Activated CD4-positive, CD25-positive, alpha-beta regulatory T cell treated with anti-CD3 and anti-CD28 coated beads, Interleukin-2, amount 50 U/mL, for 16 hours (primary cell): Measurements from ENCODE around the gene TMC5.

Experiments used
- DNase-seq: peaks from one replicate; pipeline ENCODE4 v3.0.0-alpha.2; 2020; ENCODE audit warnings: low read depth, low spot score

Gene TMC5

DNA sequence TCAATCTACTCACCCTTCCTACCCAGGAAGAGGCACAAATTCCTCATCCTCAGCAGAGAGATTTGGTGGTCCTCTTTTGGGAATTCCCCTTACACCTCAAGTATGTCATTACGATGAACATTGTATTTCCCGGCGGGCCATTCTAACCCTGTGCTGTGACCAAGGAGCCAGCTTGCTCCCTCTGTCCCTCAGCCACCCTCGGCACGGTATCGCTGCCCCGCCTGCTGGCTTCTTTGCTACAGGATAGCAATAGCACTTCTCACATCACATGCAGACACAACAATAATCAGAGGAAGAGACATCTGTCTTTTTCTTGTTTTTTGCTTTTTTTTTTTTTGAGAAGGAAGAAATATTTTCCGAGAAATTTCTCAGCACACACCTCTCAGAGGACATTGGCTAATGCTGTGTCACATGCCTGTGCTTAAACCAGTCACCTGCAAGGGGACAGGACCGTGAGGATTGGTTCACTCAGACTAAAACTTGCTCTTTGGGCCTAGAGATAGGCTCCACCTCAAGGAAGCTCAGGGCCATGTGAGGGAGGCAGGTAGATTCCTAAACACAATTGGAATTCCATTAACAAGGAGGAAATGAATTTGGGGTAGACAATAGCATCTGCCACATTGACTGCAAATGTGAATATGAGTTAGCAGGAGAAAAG is 41.2 kb downstream of the TMC5 start:
- DNase-seq, result no peak

DNA sequence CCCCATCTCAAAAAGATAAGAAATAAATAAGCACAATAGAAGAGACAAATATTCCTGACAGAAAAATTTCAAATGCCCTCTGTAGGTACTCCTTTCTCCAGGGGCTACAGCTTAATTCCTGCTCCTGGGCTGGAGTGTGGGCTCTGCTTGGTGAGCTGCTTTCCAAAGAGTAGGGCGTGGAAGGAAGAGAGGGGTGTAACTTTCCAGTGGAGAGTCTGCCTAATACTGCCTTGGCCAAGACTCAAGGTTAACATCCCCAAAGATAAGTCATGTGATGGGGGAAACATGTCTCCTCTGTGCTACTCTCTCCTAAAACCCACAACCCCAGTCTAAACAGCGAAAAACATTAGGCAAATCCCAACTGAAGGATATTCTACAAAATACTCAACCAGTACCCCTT is 42.7 kb downstream of the TMC5 start:
- DNase-seq, result no peak

DNA sequence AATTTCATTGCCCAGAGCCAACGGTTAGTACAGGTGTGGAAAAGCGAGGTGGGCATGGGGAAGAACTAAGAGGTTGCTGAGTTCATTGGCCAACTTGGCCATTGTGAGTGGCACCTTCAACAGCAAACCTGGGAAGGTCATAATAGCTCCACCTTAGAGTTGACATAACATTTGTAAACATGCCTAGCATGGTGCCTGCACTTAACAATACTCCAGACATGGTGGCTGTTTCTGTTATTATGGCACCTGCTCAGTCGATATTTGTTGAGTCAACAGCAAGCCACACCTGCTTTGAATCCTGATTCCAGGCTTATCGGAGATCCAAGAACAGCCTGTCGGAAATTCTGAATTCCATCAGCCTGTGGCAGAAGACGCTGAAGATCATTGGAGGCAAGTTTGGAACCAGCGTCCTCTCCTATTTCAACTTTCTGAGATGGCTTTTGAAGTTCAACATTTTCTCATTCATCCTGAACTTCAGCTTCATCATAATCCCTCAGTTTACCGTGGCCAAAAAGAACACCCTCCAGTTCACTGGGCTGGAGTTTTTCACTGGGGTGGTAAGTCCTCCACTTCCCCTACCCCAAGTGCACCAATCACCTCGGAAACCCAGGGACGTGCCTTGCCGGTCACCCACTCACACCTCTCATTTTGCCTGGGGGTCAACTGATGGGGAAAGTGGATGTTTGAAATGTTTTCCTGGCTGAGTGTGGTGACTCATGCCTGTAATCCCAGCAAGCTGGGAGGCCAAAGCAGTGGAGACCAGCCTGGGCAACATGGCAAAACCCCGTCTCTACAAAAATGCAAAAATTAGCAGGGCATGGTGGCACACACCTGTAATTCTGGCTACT is 46.0 kb downstream of the TMC5 start:
- no peak for DNase-seq

DNA sequence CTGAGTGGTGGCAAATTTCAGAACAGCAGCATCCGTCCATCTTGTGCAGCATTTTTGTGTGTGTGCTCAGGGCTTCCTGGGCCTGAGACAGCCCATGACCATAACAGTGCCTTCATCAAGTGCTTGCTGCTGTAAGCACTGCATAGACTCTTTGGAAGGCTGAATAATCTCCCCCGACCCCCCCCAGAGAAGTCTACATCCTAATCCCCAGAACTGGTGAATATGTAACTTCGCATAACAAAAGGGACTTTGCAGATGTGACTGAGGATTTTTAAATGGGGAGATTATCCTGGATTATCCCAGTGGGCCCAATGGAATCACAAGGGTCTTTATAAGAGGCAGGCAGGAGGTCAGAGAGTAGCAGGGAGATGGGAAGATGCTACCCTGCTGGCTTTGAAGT is 50.6 kb downstream of the TMC5 start:
- DNase-seq, result no peak

DNA sequence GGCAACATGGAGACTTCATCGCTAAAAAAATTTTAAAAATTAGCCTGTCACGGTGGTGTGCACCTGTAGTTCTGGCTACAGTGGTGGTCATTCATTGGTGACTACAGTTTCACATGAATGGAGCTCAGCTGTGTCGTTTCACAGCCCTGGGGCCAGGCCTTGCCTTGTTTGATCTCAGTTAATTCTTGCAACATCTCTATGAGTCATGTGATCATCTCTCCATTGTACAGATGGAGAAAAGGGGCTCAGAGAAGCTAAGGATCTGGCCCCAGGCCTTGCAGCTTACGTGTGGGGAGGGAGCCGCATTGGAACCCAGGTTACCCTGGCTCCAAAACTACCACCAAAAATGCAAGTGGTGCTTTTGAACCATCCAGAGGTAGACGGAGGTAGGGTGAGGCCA is 54.8 kb downstream of the TMC5 start:
- no peak for DNase-seq

DNA sequence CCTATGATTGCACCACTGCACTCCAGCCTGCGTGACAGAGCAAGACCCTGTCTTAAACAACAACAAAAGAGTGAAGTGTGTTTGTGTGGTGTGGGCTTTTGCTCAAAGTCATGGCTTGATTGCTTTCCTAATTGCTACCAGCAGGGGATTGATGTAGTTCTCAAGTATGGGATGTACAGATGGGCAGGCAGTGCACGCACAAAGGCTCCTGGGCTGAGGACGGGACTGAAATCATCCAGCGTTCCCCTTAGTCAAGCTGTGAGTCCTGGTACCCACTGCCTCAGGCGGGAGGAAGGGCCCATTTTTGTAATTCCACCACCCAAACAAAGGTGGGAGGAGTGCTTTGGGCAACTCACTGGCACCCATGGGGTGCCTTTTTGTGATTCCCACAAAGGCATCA is 56.9 kb downstream of the TMC5 start:
- DNase-seq, result no peak

DNA sequence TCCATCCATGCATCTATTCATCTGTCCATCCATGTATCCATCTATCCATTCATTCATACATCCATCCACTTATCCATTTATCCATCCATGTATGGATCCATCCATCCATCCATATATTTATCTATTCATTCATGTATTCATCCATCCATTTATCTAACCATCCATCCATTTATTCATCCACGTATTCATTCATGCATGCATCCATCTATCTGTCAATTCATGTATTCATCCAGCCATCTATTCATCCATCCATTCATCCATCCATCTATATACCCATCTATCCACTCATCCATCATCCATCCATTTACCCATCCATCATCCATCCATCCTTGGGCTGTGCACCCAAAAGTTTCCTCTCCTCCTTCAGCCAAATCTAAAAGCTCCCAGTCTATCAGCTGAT is 60.8 kb downstream of the TMC5 start:
- DNase-seq, result no peak

DNA sequence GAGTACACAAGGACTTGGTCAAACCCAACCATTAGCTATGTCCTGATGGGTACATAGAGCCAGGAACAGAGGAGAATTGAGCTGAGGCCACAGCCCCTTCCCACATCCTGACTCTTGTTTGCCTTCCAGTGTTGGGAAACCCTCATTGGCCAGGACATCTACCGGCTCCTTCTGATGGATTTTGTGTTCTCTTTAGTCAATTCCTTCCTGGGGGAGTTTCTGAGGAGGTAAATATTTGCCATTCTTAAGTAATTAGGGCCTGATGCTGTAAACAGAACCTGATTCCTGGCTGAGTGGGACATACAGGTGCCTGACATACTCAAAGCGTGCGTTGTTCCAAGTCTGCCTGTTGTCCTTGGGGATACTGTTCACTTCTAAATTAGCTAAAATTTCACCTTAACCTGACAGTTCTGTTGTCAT is 61.6 kb downstream of the TMC5 start:
- no peak for DNase-seq

DNA sequence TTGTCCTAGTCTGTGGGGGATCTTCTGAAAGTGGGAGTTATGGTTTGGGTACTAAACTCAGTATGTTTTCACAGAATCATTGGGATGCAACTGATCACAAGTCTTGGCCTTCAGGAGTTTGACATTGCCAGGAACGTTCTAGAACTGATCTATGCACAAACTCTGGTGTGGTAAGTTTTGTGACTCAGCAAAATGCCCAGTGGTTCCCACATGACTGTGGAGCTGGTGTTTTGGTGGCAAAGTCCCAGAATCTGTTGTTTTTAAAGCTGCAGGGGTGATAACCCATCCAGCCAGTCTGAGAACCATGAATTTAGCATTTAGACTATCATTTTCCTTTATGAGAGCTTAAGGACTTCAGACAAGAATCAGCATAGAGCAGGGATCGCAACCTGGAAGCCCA is 63.6 kb downstream of the TMC5 start:
- no peak for DNase-seq

DNA sequence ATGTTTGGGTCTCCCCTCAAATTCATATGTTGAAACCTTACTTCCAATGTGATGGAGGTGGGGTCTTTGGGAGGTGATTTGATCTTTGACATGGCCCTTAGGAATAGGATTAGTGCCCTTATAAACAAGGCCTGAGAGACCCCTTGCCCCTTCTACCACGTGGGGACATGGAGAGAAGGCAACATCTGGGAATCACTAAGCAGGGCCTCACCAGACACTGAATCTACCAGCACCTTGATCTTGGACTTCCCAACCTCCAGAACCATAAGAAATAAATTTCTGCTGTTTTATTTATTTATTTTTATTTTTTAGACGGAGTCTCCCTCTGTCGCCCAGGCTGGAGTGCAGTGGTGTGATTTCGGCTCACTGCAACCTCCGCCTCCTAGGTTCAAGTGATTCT is 64.1 kb downstream of the TMC5 start:
- DNase-seq, result no peak

DNA sequence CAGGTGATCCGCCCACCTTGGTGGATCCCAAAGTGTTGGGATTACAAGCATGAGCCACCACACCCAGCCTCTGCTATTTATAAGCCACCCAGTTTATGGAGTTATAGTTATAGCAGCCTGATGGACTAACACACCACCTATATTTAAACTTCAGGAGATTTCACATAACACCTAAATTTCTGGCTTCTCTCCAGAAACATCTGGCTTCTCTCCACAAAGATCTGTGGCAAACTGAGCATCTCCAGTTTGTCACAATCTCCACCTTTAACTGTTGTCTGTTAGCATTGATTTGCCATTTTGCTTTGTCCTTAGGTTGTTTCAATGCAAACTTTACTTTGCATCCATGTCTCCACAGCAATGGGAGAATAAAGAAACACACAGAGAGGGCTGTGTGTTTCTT is 64.6 kb downstream of the TMC5 start:
- DNase-seq, result no peak

DNA sequence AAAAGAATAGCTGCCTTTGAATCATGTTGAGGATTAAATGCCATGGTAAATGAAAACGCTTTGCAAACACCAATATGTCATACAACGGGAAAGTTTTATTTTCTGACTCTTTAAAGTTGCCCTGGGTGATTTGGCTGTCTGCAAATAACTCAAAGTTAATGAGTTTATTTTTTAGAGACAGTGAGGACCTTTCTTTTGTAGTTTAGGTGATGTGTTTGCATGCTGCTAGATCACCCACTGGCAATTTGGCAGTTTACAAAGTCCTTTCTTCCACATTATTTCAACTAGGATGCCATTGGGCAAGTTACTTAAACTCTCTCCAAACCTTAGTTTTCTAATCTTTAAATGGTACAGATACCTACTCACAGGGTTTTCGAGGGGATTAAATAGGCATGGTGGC is 66.4 kb downstream of the TMC5 start:
- no peak for DNase-seq

DNA sequence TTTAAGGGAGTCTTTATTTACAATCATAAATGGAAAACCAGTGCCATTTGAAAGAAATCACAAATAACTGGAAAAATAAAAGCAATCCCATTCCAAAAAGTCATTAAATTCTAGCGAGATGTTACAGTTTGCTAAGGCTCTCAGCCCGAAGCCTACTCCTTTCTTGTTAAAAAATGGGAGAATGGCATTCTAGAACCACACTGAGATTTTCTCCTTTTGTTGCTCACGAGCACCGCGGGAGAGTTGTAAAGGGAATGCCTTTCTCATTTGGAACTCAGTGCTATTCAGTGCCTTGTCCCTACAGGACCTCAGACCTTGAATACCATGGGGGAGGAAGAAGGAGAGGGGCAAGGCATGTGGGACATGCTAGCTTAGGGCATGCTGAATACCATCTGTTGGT is 67.9 kb downstream of the TMC5 start:
- DNase-seq, result no peak

DNA sequence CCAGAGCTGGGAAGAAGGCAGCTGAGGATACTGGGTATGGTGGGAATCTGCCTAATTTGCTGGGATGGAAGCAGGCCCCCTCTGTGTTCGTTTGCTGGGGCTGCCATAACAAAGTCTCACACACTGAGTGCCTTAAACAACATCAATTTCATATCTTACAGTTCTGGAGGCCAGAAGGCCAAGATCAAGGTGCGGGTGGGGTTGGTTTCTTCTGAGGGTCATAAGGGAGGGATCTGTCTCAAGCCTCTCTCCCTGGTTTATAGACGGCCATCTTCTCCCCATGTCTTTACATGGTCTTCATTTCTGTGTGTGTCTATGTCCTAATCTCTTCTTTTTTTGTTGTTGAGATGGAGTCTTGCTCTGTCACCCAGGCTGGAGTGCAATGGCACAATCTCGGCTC is 68.4 kb downstream of the TMC5 start:
- no peak for DNase-seq

DNA sequence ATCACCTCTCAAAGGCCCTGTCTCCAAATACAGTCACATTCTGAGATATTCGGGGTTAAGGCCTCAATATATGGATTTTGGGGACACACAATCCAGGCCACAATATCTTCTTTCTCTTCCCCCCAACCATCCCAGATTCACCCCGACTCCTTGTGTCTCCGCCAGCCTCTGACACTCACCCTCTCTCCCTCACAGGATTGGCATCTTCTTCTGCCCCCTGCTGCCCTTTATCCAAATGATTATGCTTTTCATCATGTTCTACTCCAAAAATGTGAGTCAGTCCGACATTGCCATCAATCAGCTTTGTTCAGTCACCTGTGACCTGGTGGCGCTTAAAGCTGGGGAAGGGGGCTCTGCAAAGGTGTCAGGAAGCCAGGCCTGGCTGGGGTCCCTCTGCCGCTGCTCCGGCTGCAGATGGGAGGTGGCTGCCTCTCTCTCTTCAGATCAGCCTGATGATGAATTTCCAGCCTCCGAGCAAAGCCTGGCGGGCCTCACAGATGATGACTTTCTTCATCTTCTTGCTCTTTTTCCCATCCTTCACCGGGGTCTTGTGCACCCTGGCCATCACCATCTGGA is 69.2 kb downstream of the TMC5 start:
- DNase-seq, result no peak

DNA sequence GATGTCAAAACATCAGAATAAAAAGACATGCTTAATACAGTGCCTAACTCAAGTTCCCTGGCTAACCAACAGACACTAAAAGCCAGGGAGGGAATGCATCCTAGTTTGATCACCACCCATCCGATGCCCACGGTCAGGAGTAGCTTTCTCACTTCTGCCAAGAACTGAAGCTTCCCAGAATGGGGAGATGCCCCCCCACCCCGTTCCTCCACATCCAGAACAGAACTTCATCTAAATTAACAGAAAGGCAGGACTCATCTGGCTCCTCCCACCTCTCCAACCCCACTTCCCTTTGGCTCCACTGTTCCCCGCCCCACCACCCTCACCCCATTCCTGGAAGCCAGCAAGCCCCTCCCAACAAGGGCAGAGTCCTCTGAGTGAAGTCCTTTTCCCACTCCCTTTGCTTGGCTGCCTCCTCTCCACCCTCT is 70.5 kb downstream of the TMC5 start:
- DNase-seq, result no peak

DNA sequence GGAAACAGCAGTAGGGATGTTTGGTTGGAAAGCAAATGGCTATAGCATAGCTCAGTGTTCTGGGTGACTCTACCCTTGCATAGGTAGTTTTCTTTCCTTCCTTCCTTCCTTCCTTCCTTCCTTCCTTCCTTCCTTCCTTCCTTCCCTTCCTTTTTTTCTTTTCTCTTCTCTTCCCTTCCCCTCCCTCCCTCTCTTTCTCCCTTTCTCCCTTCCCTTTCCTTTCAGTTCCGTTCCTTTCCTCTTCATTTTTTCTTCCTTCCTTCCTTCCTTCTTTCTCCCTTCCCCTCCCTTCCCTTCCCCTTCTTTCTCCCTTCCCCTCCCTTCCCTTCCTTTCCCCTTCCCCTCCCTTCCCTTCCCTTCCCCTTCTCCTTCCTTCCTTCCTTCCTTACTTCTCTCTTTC is 72.9 kb downstream of the TMC5 start:
- no peak for DNase-seq

DNA sequence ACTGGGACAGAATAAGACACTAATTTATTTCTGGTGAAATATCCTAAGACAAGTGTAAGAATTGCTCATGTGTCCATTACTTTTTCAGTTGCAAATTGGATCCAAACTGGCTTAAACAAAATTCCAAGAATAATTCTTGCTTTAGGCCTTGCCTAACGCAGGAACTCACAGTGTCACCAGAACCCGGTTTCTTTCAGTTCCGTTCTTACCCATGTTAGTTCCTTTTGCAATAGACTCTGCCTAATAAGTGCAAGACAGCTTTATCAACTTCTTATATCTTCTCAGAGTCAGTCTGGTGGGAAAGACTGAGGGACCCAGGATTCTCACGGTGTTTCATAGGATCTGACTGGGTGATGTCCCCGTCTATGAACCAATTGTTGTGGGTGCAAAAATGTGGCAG is 79.5 kb downstream of the TMC5 start:
- no peak for DNase-seq

DNA sequence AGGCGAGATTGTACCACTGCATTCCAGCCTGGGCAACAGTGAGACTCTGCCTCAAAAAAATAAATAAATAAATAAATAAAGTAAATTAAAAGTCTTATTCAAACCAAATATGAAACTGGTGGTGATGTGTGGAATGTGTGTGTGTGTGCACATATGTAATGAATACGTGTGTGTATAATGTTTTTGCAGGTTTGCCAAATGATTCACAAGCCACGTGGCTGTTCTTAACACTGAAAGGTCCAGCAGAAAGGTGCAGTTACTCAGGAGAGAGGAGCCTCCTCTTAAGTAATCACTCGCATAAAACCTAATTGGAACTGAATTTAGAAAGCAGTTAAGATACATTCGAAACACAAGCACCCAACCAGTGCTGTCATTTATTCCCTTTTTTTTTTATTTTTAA is 81.3 kb downstream of the TMC5 start:
- no peak for DNase-seq

DNA sequence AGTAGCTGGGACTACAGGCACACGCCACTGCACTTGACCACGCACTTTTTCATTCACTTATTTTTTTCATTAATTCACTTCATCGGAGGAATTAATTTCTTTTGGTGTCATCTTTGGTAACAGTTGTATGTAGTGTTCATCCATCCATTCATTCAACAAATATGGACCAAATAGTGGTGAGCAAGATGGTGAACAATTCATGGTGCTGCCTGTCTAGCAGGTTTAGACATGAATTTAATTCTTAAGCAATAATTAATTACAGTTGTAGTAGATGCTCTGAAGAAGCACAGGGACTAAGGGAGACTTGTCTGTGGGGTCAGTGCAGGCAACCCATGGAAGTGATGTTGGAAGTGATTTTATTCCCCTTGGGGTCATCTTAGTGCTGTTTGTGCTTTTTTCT is 81.8 kb downstream of the TMC5 start:
- DNase-seq, result no peak

DNA sequence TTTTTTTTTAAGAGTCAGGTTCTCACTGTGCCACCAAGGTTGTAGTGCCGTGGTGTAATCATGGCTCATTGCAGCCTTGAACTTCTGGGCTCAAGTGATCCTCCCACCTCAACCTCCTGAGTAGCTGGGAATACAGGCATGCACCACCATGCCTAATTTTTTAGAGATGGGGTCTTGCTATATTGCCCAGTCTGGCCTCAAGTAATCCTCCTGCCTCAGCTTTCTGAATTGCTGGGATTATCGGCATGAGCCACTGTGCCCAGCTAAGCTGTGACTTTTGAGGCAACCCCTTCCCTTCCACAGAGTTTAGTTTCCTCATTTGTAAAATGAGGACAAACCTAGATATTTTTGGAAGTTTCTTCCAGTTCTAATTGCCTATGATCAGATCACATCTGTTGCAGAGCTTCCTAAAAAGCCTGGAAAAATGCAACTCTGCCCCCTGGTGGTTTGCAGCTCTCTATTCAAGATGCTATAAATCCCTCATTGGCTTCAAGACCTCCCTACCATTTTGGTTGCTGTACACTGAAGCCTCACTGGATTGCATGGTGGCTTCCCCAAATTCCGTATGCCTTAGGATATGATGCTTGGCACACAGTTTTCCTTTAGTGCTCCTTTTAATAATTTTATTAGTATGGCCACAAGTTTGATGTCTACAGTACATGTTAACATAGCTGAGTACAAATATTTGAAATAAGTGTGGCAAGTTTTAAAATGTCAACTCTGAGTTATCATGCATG is 84.9 kb downstream of the TMC5 start:
- DNase-seq, result peak; percentile 36

DNA sequence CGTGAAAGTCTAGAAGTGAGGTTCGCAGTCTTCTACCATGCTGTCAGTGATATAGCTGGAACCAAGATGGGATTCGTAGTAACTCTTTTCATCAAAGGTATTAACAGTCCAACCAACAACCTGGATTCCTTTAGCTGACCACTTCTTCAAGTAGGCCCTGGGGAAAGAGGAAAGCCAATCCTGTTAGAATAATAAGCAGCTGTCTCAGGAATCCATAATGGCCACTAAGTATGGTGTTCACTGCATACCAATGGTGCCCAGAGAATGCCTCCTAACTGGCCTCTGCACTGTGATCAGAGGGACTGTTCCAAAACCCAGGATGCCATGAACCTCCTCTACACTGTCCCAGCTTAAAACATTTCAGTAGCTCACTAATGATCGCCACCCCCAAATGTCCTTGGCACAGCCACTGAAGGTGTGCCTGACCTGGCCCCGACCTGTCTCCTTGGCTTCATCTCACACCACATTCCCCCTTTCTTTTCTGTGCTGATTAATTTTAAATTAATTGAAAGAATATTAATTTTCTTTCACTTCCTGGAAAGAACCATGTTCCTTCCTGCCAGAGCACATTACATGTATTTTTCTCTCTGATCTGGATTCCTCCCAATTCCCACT is 85.9 kb downstream of the TMC5 start:
- no peak for DNase-seq
